Sigmoid colon (tissue), 7 donors: ENCODE results near the gene RASGRF2. TPM values are rescaled to one million over a fixed set of nuclear protein-coding genes. Genes with fewer than 3 reads are reported as not detected.

ENCODE experiments used
- DNase-seq: peaks from one replicate; pipeline ENCODE4 v3.0.0-alpha.2; 2019
- H3K27ac ChIP-seq, 4 donors: fragments of 200-600 bp; sonication (generic); one replicate each; pipeline ENCODE4 v1.5.1; 2016 to 2019; ENCODE audit warnings: mild to moderate bottlenecking in 1 of 4
- H3K27me3 ChIP-seq, 3 donors: fragments of 200-600 bp; sonication (generic); one replicate each; pipeline ENCODE4 v1.5.1; 2019; ENCODE audit warnings: mild to moderate bottlenecking in 1 of 3
- H3K36me3 ChIP-seq, 4 donors: fragments of 200-600 bp; sonication (generic); one replicate each; pipeline ENCODE4 v1.5.1; 2016 to 2019
- H3K4me1 ChIP-seq, 4 donors: fragments of 200-600 bp; sonication (generic); one replicate each; pipeline ENCODE4 v1.5.1; 2017 to 2019
- H3K4me3 ChIP-seq, 4 donors: fragments of 200-600 bp; sonication (generic); one replicate each; pipeline ENCODE4 v1.5.1; 2017 to 2019; ENCODE audit warnings: mild to moderate bottlenecking in 2 of 4, moderate library complexity in 1 of 4
- H3K9me3 ChIP-seq, 4 donors: fragments of 200-600 bp in 3 of 4; sonication (generic) in 3 of 4; one replicate each; pipeline versions ENCODE4 v1.5.1 to v1.6.1; 2013 to 2019
- CTCF ChIP-seq, 4 experiments: fragments of 450-650 bp in 3 of 4; fragments of 200-600 bp in 1 of 4; IDR thresholded peaks; one replicate each; pipeline ENCODE4 v1.5.1; 2016 to 2019; ENCODE audit warnings: antibody characterized with exemption in 4 of 4, mild to moderate bottlenecking in 3 of 4, moderate library complexity in 2 of 4
- EP300 ChIP-seq, 4 donors: sonication (generic); formaldehyde crosslinking; IDR thresholded peaks; one replicate each; pipeline ENCODE4 v1.6.1; 2017; ENCODE audit warnings: antibody characterized with exemption in 4 of 4
- POLR2A ChIP-seq, 2 donors: fragments of 450-650 bp; IDR thresholded peaks; one replicate each; pipeline ENCODE4 v1.6.1; 2016; ENCODE audit warnings: antibody characterized with exemption in 2 of 2, mild to moderate bottlenecking in 2 of 2, moderate library complexity in 2 of 2
- POLR2AphosphoS5 ChIP-seq, 4 donors: sonication (generic); formaldehyde crosslinking; IDR thresholded peaks; one replicate each; pipeline ENCODE4 v1.6.1; 2017; ENCODE audit warnings: antibody characterized with exemption in 4 of 4
- WGBS, 2 donors: extraction: QIAGEN DNeasy Blood & Tissue Kit; methylation state at CpG; one replicate each; pipeline ENCODE4 v1.1.7; 2013; 5-methylcytosine and 5-hydroxymethylcytosine counted together
- intact Hi-C: fragments of 100-400 bp; cut with DNase I; formaldehyde crosslinking; loops from one replicate; pipeline ENCODE4 v1.15.1; 2023
- polyA plus RNA-seq, 3 donors: library from polyadenylated mRNA; stranded (reverse); fragments of 200-250 nt; gene quantifications; one replicate each; pipeline ENCODE4 v1.2.3, GENCODE V29; 2013
- total RNA-seq, 4 donors: library from RNA; depleted of rRNA; stranded (reverse); fragments of >200 nt; gene quantifications; one replicate each; pipeline ENCODE4 v1.1.0, GENCODE V29; 2016
- donor health status: healthy with polysubstance abuse.
- donor health status: Bipolar disorder and iron deficiency.
- donor health status: healthy.

RASGRF2 gene
- total and polyA plus RNA-seq, 7 donors, result under 0.01 to 9.5 (median 6.8) TPM

- Histone ChIP-seq H3K9me3 (no peaks in the 10 kb centered on the region), H3K4me1 (peaks cover 0 to 29% (median 12%) of the 10 kb centered on the region in 4 donors), H3K27me3 (no peaks in the 10 kb centered on the region), H3K27ac (peak overlapping the region in 3 of 4 donors; percentile 73 to 81 (median 73)), H3K36me3 (no peaks in the 10 kb centered on the region), H3K4me3 (peak overlapping the region in 1 of 4 donors; percentile 4)
- DNase-seq, result peak; percentile 80
- intact Hi-C loops, result loop anchor here (1.0 to 5.0 kb wide), 2 partner anchors 41 to 205 kb away; partner anchors contain the start of gene RASGRF2
- no peak for TF ChIP-seq POLR2A (IDR thresholded peaks at IDR 0.05)
- TF ChIP-seq POLR2AphosphoS5 (IDR thresholded peaks at IDR 0.05), result peak; percentile 52 to 76 (median 71)
- peak in 3 of 4 donors; percentile 21 to 50 (median 39) for TF ChIP-seq EP300 (IDR thresholded peaks at IDR 0.05)
- 67 to 92% methylated on average over 8 of the region's 8 CpGs for WGBS, 2 donors
Observed at GRCh38 chr5:81167544-81167943, 207.4 kb downstream of the RASGRF2 start.

GRCh38 chr5:81169924-81170323, 209.8 kb downstream of the RASGRF2 start:
- Histone ChIP-seq H3K27ac (no peak overlapping the region), H3K4me3 (no peak overlapping the region), H3K4me1 (peaks cover 0 to 29% (median 12%) of the 10 kb centered on the region in 4 donors), H3K9me3 (no peaks in the 10 kb centered on the region), H3K36me3 (no peaks in the 10 kb centered on the region), H3K27me3 (no peaks in the 10 kb centered on the region)
- no peak for DNase-seq
- intact Hi-C loops, result loop anchor here (5.0 kb wide), 1 partner anchor 208 kb away; the partner anchor contains the start of gene RASGRF2
- WGBS, 2 donors, result 89 to 90% methylated on average over 2 of the region's 2 CpGs
- TF ChIP-seq CTCF (IDR thresholded peaks at IDR 0.05) (no peak), POLR2A (IDR thresholded peaks at IDR 0.05) (no peak), POLR2AphosphoS5 (IDR thresholded peaks at IDR 0.05) (no peak), EP300 (IDR thresholded peaks at IDR 0.05) (no peak)

DNA sequence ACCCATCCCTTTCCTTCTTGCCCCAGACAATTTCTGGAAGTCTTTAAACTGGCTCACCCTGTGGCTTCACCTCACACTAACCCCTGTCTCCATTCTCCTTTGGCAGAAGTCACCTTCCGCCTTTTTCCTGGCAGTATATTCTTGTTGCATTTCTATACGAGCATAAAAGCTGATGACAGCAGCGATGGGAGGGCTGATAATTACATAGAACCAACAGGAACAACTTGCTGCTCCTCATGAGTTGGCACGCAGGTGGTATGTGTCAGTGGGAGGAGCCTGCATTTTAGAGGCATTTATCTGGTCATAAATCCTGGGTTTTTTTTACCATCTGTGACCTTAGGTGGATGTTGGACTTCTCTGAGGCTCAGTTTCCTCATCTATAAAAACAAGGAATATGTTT, 211.6 kb downstream of the RASGRF2 start:
- Histone ChIP-seq H3K36me3 (no peaks in the 10 kb centered on the region), H3K9me3 (no peaks in the 10 kb centered on the region), H3K27me3 (no peaks in the 10 kb centered on the region), H3K4me3 (no peak overlapping the region), H3K4me1 (peaks cover 0 to 19% (median 9%) of the 10 kb centered on the region in 4 donors), H3K27ac (no peak overlapping the region)
- intact Hi-C loops, result no loop called here
- 26 to 66% methylated on average over 4 of the region's 4 CpGs for WGBS, 2 donors
- DNase-seq, result no peak
- TF ChIP-seq CTCF (IDR thresholded peaks at IDR 0.05) (no peak), EP300 (IDR thresholded peaks at IDR 0.05) (no peak), POLR2A (IDR thresholded peaks at IDR 0.05) (no peak), POLR2AphosphoS5 (IDR thresholded peaks at IDR 0.05) (no peak)

DNA sequence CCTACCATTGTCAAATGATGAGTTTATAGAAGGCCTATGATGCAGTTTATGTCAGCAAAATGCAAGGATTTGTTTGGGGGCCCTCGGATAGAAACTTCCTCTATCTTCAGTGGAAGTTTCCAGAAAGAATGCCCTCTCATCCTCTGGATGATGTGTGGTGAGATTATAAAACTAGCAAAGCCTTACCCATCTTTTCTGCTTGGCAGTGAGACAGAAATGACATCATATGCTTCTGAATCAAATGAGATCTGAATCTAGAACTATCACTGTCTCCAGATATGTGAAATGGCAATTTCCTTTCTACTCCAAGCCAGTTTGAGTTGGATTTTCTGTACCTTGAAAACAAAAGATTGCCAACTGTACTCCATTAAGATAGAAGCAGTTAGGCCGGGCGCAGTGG, 212.5 kb downstream of the RASGRF2 start:
- WGBS, 2 donors, result 89 to 91% methylated on average over 3 of the region's 3 CpGs
- H3K4me3 ChIP-seq, result no peak overlapping the region
- H3K27me3 ChIP-seq, result no peaks in the 10 kb centered on the region
- TF ChIP-seq POLR2A (IDR thresholded peaks at IDR 0.05) (no peak), POLR2AphosphoS5 (IDR thresholded peaks at IDR 0.05) (no peak), CTCF (IDR thresholded peaks at IDR 0.05) (no peak), EP300 (IDR thresholded peaks at IDR 0.05) (no peak)
- intact Hi-C loops, result no loop called here
- peaks cover 0 to 9% (median 1%) of the 10 kb centered on the region in 4 donors for H3K4me1 ChIP-seq
- DNase-seq, result no peak
- H3K27ac ChIP-seq, result no peak overlapping the region
- H3K9me3 ChIP-seq, result no peaks in the 10 kb centered on the region
- H3K36me3 ChIP-seq, result no peaks in the 10 kb centered on the region

- 89 to 90% methylated on average over 3 of the region's 3 CpGs for WGBS, 2 donors
- H3K4me1 ChIP-seq, result no peaks in the 10 kb centered on the region
- no peak for DNase-seq
- H3K27me3 ChIP-seq, result no peaks in the 10 kb centered on the region
- H3K4me3 ChIP-seq, result no peak overlapping the region
- TF ChIP-seq POLR2AphosphoS5 (IDR thresholded peaks at IDR 0.05) (no peak), CTCF (IDR thresholded peaks at IDR 0.05) (no peak), EP300 (IDR thresholded peaks at IDR 0.05) (no peak), POLR2A (IDR thresholded peaks at IDR 0.05) (no peak)
- intact Hi-C loops, result no loop called here
- no peaks in the 10 kb centered on the region for H3K36me3 ChIP-seq
- H3K27ac ChIP-seq, result no peak overlapping the region
- H3K9me3 ChIP-seq, result no peaks in the 10 kb centered on the region
Observed at GRCh38 chr5:81177061-81177460, 216.9 kb downstream of the RASGRF2 start.
